Stimulated activated CD8-positive, alpha-beta memory T cell treated with anti-CD3 and anti-CD28 coated beads, Interleukin-12 subunit alpha, Interleukin-12 subunit beta, amount 100 ng/mL, for 4 hours (primary cell): ENCODE data around the gene TMEM258.

Experiments used
- DNase-seq: peaks from one replicate; pipeline ENCODE4 v3.0.0-alpha.2; 2020; ENCODE audit warnings: low read depth

The TMEM258 gene

DNA sequence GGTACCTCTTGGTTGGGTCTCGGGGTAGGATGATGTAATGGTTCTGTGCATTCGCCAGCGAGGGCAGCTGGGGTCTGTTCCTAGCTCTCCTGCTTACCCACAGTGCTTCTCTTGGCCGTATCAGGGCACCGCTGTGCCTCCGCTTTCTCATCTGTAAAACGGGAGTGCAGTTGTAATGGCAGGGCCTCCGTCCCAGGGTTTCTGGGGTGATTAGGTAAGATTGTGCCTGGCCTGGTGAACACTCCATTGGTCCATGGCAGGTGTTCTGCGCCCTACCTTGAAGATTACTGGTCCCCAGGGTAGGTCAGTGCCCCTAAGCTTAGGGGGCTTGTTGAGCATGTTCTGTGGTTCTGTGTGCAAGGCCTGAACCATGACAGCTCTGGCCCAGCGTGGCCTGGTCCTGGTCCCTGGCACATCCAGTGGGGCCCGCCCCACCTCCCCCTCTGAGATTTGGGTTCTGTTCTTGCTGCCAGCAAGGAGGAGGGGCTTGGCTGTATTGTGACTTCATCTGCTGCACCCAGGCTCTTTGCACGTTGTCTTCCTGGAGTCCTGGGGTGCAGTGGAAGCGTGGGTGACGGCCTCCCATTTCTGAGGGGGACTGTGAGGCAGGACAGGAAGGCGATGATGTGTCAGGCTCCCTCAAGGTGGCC is 35.1 kb downstream of the TMEM258 start:
- DNase-seq, result no peak

DNA sequence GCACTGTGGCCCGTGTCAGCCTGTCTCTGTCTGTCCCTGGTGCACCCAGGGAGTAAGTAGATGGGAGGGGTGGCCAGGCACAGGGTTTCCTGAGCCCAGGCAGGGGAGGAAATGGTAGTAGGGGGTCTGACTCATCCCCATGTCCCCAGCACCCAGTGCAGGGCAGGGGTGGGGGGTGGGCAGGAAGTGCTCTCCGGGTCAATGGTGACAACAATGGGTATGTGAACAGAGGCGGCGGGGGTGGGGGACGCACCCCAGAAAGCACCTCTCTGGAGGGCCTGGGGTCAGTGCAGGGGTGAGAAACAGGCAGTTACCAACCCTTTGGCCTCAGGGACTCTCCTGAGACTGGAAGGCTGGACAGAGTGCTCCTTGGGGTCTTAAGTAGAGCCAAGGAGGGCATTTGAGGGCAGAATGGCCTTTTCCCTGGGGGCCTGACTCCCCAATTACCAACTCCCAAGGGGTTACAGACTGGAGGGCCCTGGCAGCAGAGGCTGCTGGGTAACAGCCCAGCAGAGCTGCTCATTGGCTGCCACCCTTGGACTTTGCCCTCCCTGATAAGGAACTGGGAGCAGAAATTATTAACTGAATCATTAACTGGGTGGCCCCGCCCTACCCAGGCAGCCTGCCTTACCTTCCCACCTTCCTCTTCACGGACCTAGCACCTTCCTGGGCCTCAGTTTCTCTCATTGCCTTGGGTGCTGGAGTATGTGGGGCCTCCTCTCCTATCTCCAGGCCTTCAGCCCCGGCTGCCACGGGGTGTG is 35.8 kb downstream of the TMEM258 start:
- DNase-seq, result peak; percentile 29

DNA sequence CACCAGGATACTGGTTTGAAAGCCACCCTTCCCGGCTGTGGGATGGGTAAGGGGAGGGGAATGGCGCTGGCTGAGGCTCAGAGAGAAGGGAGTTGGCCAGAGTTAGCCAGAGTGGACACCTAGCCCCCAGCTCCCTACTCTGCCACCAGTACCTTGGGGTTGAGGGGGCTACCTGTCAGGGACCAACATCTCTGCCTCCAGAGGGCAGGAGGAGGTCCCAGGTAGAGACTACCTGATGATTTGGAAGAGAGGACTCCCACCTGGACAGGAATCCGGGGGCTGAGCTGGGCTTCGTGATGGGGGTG is 36.3 kb downstream of the TMEM258 start:
- DNase-seq, result no peak

DNA sequence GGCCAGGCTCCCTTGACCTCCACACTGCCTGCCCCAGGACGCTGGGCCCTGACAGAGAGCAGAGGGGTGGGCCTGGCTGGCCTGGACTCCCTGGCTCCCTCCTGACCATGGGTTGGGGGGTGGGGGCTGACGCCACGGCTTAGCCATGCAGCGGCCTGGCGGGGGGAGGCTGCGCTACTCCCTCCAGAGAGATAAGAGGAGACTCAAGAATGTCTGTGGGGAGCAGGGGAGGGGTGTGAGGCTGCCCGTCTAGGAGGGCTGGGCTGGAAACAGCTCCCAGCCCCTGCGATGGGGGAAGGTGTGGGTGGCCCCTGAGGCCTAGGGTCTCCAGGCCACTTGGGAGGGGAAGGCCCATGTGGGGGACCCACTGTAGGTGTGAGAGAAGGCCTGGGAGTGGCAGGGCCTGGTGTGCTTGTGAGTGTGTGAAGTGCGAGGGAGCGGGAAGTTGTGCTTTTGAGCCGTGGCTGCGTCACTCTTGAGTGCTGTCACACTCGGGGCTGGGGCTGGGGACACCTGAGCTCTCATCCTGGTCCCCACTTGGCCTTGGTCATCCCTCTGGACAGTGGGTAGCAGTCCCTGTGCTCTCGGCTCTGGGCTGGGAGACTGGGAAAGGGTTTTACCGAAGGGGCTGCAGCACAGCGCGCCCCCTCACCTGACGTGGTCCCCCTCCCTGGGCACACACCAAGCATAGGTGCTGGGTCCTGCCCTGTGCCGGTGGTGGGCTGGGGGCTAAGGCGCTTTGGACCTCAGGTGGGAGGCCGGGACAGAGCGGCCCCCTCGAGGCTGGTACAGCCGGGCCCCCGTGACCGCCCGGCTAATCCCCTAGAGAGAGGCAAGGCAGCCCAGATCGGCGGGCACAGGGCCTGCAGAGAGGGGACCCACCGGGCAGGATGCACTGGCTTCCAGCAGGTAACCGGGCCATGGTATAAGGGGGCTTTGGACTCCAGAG is 37.6 kb downstream of the TMEM258 start:
- DNase-seq, result no peak

DNA sequence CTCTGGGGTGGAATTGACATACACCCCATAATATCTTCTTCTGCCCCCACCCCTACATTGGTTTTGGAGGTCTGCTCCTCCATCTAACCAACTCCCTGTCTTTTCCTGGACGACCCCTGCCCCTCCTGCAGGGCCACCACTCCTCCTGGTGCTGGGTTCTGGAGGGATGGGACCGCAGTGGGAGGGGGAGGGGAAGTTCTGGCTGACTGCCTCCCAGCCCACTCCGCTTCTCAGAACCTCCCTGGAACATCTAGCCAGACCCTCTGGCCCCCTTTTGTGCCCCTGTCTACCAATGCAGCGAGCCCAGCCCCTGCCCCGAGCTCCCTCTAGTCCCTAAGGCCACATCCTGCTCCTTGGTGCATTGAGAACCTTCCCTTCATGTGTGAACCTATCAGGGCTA is 38.7 kb downstream of the TMEM258 start:
- DNase-seq, result no peak

DNA sequence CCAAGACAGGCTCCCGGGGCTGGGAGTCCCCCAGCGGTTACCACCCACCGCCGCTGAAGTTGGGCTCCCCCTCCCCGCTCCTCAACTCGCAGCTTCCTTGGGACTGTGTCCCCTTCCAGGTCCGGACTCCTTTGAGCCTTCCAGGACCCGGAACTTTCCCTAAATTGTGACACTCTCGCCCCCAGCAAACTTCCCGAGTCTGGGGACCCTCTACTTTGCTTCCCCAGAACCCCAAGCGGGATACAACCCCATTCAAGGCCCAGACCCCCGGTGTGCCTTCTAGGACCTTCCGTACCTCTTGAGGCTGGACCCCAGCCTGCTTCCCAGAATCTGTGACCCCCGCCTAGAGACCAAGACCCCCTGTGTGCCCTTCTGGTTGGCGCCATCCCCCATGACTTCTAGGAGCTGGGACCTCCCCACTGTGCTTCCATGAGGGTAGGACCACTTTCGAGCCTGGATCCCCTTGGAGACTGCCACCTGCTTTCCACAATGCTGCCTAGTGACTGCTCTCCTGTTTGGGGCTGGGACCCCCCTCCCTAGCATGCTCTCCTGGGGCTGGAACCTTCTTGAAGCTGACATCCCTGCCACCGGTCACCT is 39.4 kb downstream of the TMEM258 start:
- DNase-seq, result no peak

DNA sequence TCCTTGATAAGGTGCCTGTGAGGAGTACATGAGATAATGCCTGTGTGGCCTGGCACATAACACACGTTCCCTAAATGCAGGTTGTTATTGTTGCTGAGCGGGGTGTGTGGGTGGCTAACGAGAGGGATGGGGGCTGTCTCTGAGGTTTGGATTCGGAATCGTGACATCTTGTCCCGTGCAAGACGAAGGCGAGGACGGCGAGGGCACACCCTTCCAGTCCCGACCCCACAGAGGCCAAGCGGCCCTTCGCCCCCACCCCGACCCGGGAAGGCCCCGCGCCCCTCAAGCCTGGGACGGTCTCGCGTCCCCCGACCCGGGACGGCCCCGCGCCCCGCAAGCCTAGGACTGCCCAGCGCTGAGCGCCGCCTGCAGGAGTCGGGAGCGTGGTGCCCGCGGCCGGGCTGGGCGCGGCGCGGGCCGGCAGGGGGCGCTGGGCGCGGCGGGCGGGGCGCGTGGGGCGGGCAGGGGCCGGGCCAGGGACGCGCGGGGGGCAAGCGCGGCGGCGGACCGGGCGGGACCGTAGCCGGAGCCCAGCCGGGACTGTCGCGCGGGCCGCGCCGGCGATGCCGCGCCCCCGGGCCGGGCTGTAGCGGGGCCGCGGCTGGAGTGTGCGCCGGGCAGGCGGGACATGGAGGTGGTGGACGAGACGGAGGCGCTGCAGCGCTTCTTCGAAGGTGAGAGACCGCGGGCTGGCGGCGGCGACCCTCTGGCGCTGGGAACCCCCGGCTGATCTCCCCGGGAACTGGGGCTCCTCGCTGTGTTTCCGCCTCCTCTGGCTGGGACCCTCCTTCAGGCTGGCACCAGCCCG is 40.1 kb downstream of the TMEM258 start, which contains the start of gene MYRF:
Gene MYRF (plus strand): TSS at position 520 of the 808 bp plus-strand sequence. CDS start 109 bp downstream, at position 629.
- peak; percentile 45 for DNase-seq

DNA sequence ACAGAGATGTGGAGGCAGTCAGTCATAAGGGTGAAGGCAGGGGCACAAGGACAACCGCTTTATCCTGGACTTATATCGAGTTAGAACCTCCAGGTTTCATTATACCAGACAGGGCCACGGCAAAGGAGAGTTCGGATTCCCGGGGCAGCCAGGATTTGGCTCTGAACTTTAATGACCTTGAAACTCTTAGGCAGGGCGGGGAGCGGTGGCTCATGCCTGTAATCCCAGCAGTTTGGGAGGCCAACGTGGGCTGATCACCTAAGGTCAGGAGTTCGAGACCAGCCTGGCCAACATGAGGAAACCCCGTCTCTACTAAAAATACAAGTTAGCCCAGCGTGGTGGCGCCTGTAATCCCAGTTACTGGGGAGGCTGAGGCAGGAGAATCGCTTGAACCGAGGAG is 41.0 kb downstream of the TMEM258 start:
- no peak for DNase-seq

DNA sequence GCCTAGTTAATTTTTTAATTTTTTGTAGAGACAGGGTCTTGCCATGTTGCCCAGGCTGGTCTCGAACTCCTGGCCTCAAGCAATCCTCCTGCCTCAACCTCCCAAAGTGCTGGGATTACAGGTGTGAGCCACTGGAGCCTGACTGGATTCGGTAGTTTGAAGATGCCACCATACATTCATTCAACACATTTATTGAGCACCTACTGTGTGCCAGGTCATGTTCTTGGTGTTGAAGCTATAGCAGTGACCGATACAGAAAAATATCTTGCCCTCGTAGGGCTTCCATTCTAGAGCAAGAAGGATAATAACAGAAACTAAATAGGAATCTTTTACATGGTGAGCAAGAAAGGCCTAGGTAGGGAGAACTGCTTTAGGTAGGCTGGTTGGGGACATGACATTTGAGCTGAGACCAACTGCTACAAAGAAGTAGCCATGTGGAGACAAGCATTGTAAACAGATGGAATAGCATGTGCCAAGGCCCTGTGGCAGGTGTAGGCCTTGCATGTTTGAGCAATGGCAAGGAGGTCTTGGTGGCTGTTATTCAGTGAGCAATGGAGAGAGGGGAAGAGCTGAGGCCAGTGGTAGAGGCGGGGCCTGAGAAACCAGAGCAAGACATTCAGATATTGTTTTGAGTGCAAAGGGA is 41.6 kb downstream of the TMEM258 start:
- DNase-seq, result no peak

DNA sequence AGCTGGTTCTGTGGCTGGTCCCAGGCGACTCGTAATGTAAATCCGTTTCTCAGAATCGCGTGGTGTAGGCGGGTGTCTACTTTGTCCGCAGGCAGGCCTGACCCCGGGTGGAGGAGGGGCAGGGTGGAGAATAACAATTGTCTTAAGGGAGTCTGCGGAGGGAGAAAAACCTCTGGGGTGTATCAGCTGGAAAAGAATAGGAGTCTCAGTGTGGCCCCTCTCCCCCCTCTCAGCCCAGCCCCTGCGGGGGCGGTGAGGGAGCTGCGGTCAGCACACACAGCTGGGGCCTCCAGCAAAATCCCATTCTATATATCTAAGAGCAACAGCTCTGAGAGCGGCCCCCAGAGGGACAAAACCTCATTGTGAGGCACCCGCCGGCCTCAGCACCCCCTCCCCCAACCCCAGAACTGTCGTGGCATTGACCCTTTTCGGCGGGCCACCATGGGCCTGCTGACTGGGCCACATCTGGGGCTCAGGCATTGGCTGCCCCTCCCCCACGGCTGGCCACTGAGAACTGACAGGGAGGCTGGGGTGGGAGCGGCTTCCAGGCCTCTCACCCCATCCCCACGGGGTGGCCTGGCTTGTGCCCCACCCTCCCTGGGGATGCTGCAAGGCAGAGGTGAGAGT is 42.7 kb downstream of the TMEM258 start:
- no peak for DNase-seq

DNA sequence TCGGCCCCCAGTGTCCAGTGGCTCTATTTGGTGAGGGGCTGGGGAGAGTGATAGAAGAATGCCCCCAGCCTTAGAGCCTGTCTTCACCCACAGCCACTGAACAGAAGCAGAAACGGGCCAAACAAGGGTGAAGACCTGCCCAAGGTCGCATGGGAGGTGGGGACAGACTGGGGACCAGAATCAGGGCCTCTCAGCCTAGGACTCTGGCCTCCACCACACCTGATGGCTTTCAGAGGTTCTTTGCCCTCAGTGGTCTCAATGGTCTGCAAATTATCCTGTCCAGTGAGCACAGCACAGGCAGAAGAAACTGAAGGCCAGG is 44.5 kb downstream of the TMEM258 start:
- no peak for DNase-seq

DNA sequence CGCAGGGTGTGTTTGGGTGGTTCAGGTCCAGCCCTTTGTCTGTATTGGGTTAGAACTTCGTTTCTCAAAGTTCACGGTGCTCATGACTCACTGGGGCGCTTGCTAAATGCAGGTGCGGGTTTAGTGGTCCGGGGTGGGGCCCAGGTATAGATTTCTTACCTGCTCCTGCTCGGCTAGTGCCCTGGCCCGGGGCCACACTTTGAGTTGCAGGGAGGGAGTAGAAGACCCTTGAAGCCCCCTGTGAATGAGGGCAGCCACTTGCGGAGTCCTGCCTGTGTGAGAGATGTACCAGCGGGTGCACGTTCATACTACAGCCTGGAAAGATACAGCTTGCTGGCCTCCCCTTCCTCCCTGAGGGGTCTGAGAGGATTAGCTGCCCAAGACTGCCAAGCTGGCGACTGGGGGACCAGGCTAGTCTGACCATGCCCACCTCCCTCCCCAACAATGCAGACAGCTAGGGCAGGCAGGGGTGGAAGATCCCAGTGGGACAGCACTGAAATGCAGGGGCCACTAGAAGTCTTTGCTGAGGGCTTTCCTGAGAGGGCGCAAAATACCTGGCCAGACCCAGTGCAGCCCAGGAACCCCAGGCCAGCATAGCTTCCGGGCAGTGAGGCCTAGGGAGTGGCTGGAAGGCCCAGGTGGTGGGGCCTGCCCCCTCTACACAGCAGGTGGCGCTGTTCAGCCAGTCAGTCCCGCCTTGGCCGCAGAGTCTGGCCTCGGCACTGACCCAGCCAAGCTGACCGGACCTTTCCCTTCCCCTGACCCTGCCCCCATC is 45.0 kb downstream of the TMEM258 start:
- no peak for DNase-seq

DNA sequence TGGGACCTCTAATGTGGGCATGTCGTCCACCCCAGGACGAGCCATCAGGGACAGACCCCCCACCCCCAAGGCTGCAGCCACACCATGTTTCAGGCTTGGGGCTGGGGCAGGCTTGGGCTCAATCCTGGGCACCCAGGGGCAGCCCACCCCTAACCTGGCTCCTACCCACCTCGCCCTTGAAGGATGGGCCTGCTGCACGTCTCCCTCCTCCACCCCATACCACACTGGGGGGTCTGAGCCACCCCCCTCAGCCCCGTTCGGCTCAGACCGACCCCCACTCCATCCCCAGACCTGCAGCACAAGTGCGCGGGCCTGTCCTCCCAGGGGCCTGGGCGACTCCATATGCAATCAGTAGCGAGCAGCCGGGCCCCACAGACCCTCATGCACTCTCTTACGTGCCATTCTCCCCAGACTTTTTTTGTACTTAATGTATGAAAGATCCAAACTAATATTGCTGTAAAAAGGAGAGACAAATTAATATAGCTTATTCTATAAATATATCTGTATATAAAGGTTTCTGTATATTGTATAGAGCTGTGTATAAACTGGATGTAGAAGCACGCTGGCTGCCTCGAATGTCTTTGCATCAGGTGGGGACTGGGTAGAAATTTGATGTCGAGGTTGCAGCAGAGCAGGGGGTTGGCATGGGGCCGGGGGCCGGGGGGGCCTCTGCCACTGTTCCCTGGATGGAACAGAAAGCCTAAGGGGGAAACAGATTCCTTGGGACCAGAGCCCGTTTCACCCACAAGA is 45.8 kb downstream of the TMEM258 start:
- DNase-seq, result no peak

DNA sequence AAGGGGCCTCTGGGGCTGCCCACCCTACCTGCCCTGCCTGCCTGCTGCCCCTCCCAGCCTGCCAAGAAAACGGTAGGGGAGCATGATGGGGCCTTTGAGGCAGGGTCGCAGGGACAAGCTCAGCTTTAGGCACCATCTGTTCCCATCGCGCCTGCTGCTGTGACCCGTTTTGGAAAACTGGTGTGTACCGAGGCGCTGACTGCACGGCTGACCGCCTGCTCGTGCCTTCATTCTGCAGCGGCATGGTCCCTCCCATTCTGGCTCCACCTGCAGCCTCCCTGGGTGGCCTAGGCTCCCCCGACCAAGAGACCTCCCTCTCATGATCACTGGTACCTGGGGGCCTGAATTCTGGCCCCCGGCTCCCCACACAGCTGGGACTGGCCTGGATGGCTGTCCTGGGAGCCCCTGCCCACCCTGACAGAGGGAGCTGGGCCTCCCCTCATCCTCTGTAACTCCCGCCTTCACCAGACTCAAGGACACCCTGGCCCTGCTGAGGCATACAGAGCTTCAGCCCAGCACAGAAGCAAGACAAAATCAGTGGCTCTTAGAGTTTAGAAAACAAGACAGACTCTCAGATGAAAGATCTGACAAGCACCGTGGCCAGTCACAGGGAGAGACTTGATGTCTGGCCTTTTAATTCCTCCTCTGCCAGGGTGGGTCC is 46.5 kb downstream of the TMEM258 start:
- no peak for DNase-seq

DNA sequence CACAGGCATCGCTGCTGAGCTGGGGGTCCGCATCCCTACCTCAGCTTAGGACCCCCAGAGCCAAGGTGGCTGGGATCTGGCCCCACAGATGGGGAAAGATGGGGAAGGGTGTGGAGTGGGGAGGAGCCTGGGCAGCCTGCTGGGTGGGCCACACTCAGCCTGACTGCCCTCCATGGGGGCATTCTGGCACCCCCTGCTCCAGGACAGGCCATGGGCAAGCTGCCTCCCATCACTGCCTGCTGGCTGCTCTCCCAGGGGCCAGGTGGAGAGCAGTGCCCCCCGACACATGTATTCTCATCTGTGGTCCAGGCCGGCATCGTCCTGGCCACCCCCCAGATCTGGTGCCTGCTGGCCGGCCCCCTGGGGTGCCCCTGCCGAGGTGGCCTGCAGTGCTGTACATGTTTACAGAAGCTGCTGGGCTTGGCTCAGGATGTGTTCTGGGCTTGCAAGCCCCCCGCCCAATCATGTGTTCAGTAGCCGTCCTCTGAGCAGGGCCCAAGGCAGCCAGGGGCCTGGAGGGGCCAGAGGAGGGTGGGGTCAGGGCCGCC is 47.7 kb downstream of the TMEM258 start:
- DNase-seq, result no peak

DNA sequence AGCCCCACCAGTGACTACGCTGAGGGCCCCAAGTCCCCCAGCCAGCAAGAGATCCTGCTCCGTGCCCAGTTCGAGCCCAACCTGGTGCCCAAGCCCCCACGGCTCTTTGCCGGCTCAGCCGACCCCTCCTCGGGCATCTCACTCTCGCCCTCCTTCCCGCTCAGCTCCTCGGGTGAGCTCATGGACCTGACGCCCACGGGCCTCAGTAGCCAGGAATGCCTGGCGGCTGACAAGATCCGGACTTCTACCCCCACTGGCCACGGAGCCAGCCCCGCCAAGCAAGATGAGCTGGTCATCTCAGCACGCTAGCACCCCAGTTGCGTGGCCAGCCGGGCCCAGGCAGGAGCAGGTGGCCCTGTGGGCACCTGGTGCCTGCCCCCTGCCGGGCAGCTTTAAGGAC is 48.2 kb downstream of the TMEM258 start:
- DNase-seq, result no peak

DNA sequence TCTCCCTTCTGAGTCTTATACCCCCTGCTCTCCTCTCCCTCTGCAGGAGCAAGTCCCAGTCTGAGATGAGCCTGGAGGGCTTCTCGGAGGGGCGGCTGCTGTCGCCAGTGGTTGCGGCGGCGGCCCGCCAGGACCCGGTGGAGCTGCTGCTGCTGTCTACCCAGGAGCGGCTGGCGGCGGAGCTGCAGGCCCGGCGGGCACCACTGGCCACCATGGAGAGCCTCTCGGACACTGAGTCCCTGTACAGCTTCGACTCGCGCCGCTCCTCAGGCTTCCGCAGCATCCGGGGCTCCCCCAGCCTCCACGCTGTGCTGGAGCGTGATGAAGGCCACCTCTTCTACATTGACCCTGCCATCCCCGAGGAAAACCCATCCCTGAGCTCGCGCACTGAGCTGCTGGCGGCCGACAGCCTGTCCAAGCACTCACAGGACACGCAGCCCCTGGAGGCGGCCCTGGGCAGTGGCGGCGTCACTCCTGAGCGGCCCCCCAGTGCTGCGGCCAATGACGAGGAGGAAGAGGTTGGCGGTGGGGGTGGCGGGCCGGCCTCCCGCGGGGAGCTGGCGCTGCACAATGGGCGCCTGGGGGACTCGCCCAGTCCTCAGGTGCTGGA is 48.8 kb downstream of the TMEM258 start:
- no peak for DNase-seq

DNA sequence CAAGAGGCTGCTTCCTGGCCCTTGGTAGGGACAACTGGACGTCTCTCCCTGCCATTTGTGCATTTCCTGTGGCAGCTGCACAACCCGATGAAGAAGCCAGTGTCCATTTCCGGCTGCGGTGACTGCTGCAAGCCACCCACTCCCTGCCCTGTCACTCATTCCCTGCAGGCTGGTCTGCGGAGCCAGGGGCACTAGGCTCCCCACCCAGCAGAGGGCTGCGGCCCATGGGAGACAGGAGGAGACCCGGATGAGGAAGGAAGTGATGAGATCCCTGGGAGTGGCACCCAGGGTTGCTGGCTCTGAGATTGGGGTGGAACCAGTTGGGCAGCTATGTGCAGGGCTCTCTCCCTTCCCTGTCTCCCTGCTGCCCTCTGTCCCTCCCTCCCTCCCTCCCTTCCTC is 50.0 kb downstream of the TMEM258 start:
- DNase-seq, result no peak
